DOHH2 (cell line): Measurements from ENCODE around the gene RNF130.
"Not testable (repeated sequence)": the region's sequence is repeated elsewhere in the genome, so short reads cannot be mapped to it uniquely, and the experiment has no call there.

Source experiments
- H3F3A ChIP-seq: fragments of 200-600 bp; sonication (generic), shearing (Covaris generic); 2 replicates; pipeline ENCODE4 v1.6.0; 2016; ENCODE audit warnings: antibody characterized with exemption, mild to moderate bottlenecking; ENCODE audit not compliant: control insufficient read depth, insufficient read depth
- H3K27ac ChIP-seq: fragments of 200-600 bp; sonication (generic); 2 replicates; pipeline ENCODE4 v1.5.1; 2014; ENCODE audit warnings: low read depth, mild to moderate bottlenecking, low read length, moderate library complexity
- H3K27me3 ChIP-seq: fragments of 200-600 bp; sonication (generic); 2 replicates; pipeline ENCODE4 v1.6.1; 2014; ENCODE audit warnings: mild to moderate bottlenecking, low read length, mixed read lengths; ENCODE audit not compliant: control insufficient read depth
- H3K36me3 ChIP-seq: fragments of 200-600 bp; sonication (generic); 2 replicates; pipeline ENCODE4 v1.6.1; 2014; ENCODE audit warnings: mild to moderate bottlenecking, low read length, moderate library complexity, mixed read lengths; ENCODE audit not compliant: control insufficient read depth
- H3K4me1 ChIP-seq: fragments of 200-600 bp; sonication (generic); 2 replicates; pipeline ENCODE4 v1.6.1; 2014; ENCODE audit warnings: mild to moderate bottlenecking, low read length, mixed read lengths; ENCODE audit not compliant: control insufficient read depth
- H3K4me2 ChIP-seq: fragments of 200-600 bp; sonication (generic); 2 replicates; pipeline ENCODE4 v1.6.0; 2014; ENCODE audit warnings: mild to moderate bottlenecking, low read length, moderate library complexity
- H3K4me3 ChIP-seq: fragments of 200-600 bp; sonication (generic); 2 replicates; pipeline ENCODE4 v1.5.1; 2014; ENCODE audit warnings: mild to moderate bottlenecking, low read length, mixed read lengths
- H3K79me2 ChIP-seq: fragments of 200-600 bp; sonication (generic); 2 replicates; pipeline ENCODE4 v1.6.1; 2014; ENCODE audit warnings: mild to moderate bottlenecking, low read length, mixed read lengths; ENCODE audit not compliant: control insufficient read depth
- H3K9me2 ChIP-seq: fragments of 200-600 bp; sonication (generic); replicated peaks from 2 replicates; pipeline ENCODE4 v1.6.1; 2014; ENCODE audit warnings: mild to moderate bottlenecking, low read length, mixed read lengths; ENCODE audit not compliant: control insufficient read depth
- H3K9me3 ChIP-seq: fragments of 200-600 bp; sonication (generic); 2 replicates; pipeline ENCODE4 v1.6.1; 2014; ENCODE audit warnings: antibody characterized with exemption, low read length, mixed read lengths; ENCODE audit not compliant: control insufficient read depth, insufficient read depth
- H4K20me1 ChIP-seq: fragments of 200-600 bp; sonication (generic); 2 replicates; pipeline ENCODE4 v1.6.0; 2014; ENCODE audit warnings: low read depth, mild to moderate bottlenecking, antibody characterized with exemption, low read length, moderate library complexity; ENCODE audit not compliant: control insufficient read depth, insufficient read depth
- CTCF ChIP-seq: fragments of 200-600 bp; sonication (generic); IDR thresholded peaks from one replicate; pipeline ENCODE4 v1.5.1; 2014; ENCODE audit warnings: antibody characterized with exemption, mild to moderate bottlenecking, low read depth, low read length; ENCODE audit not compliant: poor library complexity, severe bottlenecking
- EZH2phosphoT487 ChIP-seq: fragments of 200-600 bp; sonication (generic); IDR thresholded peaks from 2 replicates; pipeline ENCODE4 v1.6.1; 2017; ENCODE audit warnings: borderline replicate concordance, mild to moderate bottlenecking, antibody characterized with exemption, low read length, moderate library complexity, mixed read lengths

Gene RNF130

GRCh38 chr5:179963375-179963774, 108.2 kb downstream of the RNF130 start:
- Histone ChIP-seq H3K27me3 (peaks cover 12% of the 10 kb centered on the region; the same call in 1 of the 2 replicates), H3K9me2 (no peaks in the 10 kb centered on the region), H3K4me2 (no peak overlapping the region), H3K79me2 (no peaks in the 10 kb centered on the region), H3K4me1 (peaks cover 14% of the 10 kb centered on the region), H3F3A (no peaks in the 10 kb centered on the region), H4K20me1 (no peaks in the 10 kb centered on the region), H3K36me3 (no peaks in the 10 kb centered on the region), H3K27ac (no peak overlapping the region), H3K4me3 (no peak overlapping the region), H3K9me3 (no peaks in the 10 kb centered on the region)
- TF ChIP-seq EZH2phosphoT487 (no peak), CTCF (no peak)

DNA sequence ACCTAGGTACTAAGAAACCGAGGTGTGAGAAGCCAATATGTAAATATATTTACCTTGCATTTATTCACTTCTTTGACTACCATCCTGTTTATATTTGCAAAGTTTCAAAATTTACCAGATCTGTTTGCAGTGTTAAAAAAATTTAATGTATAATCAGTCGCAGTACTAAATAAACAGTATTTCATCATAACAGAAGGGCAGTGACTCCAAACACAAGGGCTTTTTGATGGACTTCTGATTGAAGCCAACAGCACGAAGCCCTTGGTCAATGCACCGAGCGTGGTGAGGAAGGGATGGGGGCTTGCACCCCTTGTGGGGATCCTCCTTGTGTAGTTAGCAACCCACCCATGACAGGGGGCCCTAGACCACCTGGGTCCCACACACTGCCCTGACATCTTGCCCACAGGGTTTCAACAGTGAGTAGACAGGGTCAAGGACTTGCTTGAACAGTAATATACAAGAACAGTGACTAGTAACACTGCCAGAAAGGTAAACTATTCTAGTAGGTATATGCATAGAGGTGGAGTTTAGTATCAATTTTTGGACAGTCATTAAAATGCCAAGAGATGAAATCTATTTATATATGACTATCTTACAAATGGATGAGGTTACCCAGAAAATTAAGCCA, 111.2 kb downstream of the RNF130 start:
- Histone ChIP-seq H3K79me2 (no peaks in the 10 kb centered on the region), H3K4me2 (no peak overlapping the region), H3K9me3 (no peaks in the 10 kb centered on the region), H3K27ac (no peak overlapping the region), H3K27me3 (peaks cover 23% of the 10 kb centered on the region; the same call in 1 of the 2 replicates), H3F3A (no peaks in the 10 kb centered on the region), H3K36me3 (no peaks in the 10 kb centered on the region), H3K4me1 (peaks cover 14% of the 10 kb centered on the region), H3K4me3 (no peak overlapping the region), H3K9me2 (no peaks in the 10 kb centered on the region), H4K20me1 (no peaks in the 10 kb centered on the region)
- TF ChIP-seq EZH2phosphoT487 (no peak), CTCF (no peak)

GRCh38 chr5:179959641-179960040, 111.9 kb downstream of the RNF130 start:
- no peaks in the 10 kb centered on the region for H3K36me3 ChIP-seq
- H3K9me3 ChIP-seq, result no peaks in the 10 kb centered on the region
- TF ChIP-seq EZH2phosphoT487 (no peak), CTCF (no peak)
- no peaks in the 10 kb centered on the region for H4K20me1 ChIP-seq
- peaks cover 8% of the 10 kb centered on the region for H3K4me1 ChIP-seq
- peaks cover 23% of the 10 kb centered on the region; the same call in 1 of the 2 replicates for H3K27me3 ChIP-seq
- H3F3A ChIP-seq, result no peaks in the 10 kb centered on the region
- H3K9me2 ChIP-seq, result no peaks in the 10 kb centered on the region
- H3K79me2 ChIP-seq, result no peaks in the 10 kb centered on the region
- H3K4me2 ChIP-seq, result no peak overlapping the region
- H3K27ac ChIP-seq, result no peak overlapping the region
- H3K4me3 ChIP-seq, result no peak overlapping the region

- not testable (repeated sequence) for H3K79me2 ChIP-seq, H3K9me3 ChIP-seq, H3K4me2 ChIP-seq, H3K4me1 ChIP-seq, H3K9me2 ChIP-seq, H3K27ac ChIP-seq, H4K20me1 ChIP-seq, H3F3A ChIP-seq, H3K4me3 ChIP-seq, H3K36me3 ChIP-seq
- peaks cover 25% of the 10 kb centered on the region; the same call in 1 of the 2 replicates for H3K27me3 ChIP-seq
These were observed 112.4 kb downstream of the RNF130 start for GRCh38 chr5:179959118-179959517.
